ENCODE results near the gene ROS1. TPM values are rescaled to one million over a fixed set of nuclear protein-coding genes. Genes with fewer than 3 reads are reported as not detected.

ROS1 gene
- polyA plus RNA-seq, 1 experiment, result not detected

DNA sequence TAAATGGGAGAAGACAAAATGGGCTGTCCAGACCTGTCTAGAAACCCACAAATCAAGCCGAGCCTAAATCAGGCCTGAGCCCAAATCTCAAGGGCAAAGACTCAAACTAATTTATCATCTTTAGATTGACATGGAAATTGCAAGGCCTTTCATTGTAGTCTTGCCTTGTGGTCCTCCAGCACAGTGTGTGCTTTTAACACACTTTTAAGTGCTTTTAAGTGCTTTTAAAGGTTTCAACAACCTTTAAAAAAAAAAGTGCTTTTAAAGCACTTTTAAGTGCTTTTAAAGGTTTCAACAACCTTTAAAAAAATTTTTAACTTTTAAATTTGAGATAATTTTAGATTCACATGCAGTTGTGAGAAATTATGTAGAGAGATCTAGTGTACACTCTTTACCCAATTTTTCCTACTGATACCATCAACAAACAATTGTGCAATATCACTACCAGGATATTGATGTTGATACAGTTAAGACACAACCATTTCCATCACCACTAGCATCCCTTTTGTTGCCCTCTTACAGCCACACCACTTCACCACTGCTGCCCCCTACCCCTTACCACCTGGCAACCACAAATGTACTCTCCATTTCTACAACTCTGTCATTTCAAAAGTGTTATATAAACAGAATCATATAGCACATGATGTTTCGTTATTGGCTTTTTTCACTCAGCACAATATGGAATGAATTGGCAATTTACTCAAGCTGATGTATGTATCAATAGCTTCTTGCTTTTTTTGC is 33.6 kb upstream of the ROS1 start:
- ChIA-PET POLR2A (no interaction called here), CTCF (interaction anchor here (1.1 kb wide), 1 partner anchor 10 kb away, joined by 5 read pairs; no protein-coding TSS in a partner anchor)
- TF ChIP-seq, protein P1, sequence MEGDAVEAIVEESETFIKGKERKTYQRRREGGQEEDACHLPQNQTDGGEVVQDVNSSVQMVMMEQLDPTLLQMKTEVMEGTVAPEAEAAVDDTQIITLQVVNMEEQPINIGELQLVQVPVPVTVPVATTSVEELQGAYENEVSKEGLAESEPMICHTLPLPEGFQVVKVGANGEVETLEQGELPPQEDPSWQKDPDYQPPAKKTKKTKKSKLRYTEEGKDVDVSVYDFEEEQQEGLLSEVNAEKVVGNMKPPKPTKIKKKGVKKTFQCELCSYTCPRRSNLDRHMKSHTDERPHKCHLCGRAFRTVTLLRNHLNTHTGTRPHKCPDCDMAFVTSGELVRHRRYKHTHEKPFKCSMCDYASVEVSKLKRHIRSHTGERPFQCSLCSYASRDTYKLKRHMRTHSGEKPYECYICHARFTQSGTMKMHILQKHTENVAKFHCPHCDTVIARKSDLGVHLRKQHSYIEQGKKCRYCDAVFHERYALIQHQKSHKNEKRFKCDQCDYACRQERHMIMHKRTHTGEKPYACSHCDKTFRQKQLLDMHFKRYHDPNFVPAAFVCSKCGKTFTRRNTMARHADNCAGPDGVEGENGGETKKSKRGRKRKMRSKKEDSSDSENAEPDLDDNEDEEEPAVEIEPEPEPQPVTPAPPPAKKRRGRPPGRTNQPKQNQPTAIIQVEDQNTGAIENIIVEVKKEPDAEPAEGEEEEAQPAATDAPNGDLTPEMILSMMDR (IDR thresholded peaks at IDR 0.05; ENCODE audit: low read depth, low read length), result no peak
- no peaks in the 10 kb centered on the region for H3K27me3 ChIP-seq (ENCODE audit: control insufficient read depth, insufficient read depth, low read length)
- H3K4me3 ChIP-seq (ENCODE audit: low read depth, low read length), result no peak overlapping the region
- H3K27ac ChIP-seq (ENCODE audit: low read depth, low read length), result no peak overlapping the region
- H3K9me3 ChIP-seq (ENCODE audit: control insufficient read depth, insufficient read depth, low read length), result no peaks in the 10 kb centered on the region
- DNase-seq (ENCODE audit: low read depth, low spot score), result no peak

DNA sequence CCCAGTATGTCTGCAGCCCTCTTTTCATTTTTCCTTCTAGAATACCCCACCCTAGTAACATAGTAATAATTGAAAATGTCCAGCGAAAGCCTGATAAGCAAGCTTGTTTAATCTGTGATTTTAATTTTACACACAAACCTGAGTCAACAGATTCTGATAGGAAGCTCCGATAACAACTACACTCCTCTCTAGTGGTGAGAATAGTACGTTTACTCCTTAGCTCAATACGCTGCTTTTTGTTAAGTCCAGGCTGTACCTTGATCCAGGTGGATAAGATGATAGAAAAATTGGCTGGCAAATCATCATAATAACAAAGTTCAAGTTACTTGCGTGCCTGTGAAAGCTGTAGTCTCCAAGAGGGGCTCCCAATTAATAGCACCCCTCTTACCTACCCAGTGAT is 31.3 kb upstream of the ROS1 start:
- TF ChIP-seq, protein P1 (IDR thresholded peaks at IDR 0.05; ENCODE audit: low read depth, low read length), result no peak
- no peak overlapping the region for H3K4me3 ChIP-seq (ENCODE audit: low read depth, low read length)
- no peaks in the 10 kb centered on the region for H3K9me3 ChIP-seq (ENCODE audit: control insufficient read depth, insufficient read depth, low read length)
- no peak overlapping the region for H3K27ac ChIP-seq (ENCODE audit: low read depth, low read length)
- ChIA-PET POLR2A (no interaction called here), CTCF (interaction anchor here (0.6 to 1.6 kb wide), 5 partner anchors 8 to 365 kb away, joined by 3 to 8 read pairs (median 4); no protein-coding TSS in a partner anchor)
- DNase-seq (ENCODE audit: low read depth, low spot score), result no peak
- H3K27me3 ChIP-seq (ENCODE audit: control insufficient read depth, insufficient read depth, low read length), result no peaks in the 10 kb centered on the region

DNA sequence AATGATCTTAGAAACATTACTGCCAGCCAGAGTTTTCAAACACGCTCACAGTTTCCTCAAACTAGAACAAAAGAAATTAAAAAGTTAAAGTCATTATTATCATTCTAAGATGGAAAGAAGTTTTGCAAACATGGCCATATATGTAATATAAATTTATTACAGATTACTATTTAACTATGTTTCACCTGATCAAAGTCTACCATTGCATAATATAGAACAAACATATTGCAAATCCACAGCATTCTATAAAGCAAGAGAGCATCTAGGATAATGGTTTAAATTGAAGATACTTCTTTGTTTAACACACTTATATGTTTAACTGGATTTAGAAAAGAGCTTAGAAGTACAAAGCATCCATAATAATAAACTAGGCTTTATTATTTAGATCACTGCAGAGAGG is 30.5 kb upstream of the ROS1 start:
- ChIA-PET CTCF (interaction anchor here (0.6 to 1.6 kb wide), 2 partner anchors 99 to 327 kb away, joined by 3 to 6 read pairs; no protein-coding TSS in a partner anchor), POLR2A (no interaction called here)
- TF ChIP-seq, protein P1 (IDR thresholded peaks at IDR 0.05; ENCODE audit: low read depth, low read length), result no peak

DNA sequence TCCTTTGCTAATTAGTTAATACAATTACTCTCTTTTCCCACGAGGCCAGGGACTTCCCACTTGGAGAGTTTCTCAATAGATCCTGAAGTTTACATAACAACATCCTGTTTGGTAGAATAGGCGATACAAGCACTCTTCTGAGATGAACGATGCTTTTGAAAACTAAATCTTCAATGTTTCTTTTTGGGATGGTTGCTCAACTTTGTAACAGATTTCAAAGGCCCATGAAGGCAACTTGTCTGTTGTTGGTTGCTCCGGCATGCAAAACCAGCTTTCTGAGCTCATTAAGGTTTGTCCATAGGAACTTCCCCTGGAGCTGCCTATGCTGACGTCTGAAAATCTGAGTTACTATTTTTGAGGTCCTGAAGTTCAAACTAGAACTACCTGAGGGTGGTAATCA is 25.9 kb upstream of the ROS1 start:
- CTCF ChIA-PET, result interaction anchor here (0.9 to 5.8 kb wide), 5 partner anchors 13 to 154 kb away, joined by 3 to 197 read pairs (median 85); partner anchors contain the start of gene GOPC
- POLR2A ChIA-PET, result interaction anchor here (1.0 kb wide), 1 partner anchor 151 kb away, joined by 5 read pairs; the partner anchor contains the start of gene GOPC
- Histone ChIP-seq H3K27ac (ENCODE audit: low read depth, low read length) (no peak overlapping the region), H3K9me3 (ENCODE audit: control insufficient read depth, insufficient read depth, low read length) (no peaks in the 10 kb centered on the region), H3K27me3 (ENCODE audit: control insufficient read depth, insufficient read depth, low read length) (no peaks in the 10 kb centered on the region), H3K4me3 (ENCODE audit: low read depth, low read length) (no peak overlapping the region)
- TF ChIP-seq, protein P1 (IDR thresholded peaks at IDR 0.05; ENCODE audit: low read depth, low read length), result no peak
- DNase-seq (ENCODE audit: low read depth, low spot score), result no peak

More for the DNA sequence above, 30.5 kb upstream of the ROS1 start:
- H3K4me3 ChIP-seq (ENCODE audit: low read depth, low read length), result no peak overlapping the region
- H3K27ac ChIP-seq (ENCODE audit: low read depth, low read length), result no peak overlapping the region
- no peaks in the 10 kb centered on the region for H3K27me3 ChIP-seq (ENCODE audit: control insufficient read depth, insufficient read depth, low read length)
- DNase-seq (ENCODE audit: low read depth, low spot score), result no peak
- H3K9me3 ChIP-seq (ENCODE audit: control insufficient read depth, insufficient read depth, low read length), result no peaks in the 10 kb centered on the region

All from AG04450 (cell line).